ENCODE data around the gene SASH1. TPM values are rescaled to one million over a fixed set of nuclear protein-coding genes. Genes with fewer than 3 reads are reported as not detected.
"Not testable (repeated sequence)": the region's sequence is repeated elsewhere in the genome, so short reads cannot be mapped to it uniquely, and the experiment has no call there.

The SASH1 gene
- total RNA-seq, 5 donors from 2014 or later (not counting 1 experiment from before 2014, with no cell fraction given), result 0.26 to 5.5 (median 0.95) TPM

DNA sequence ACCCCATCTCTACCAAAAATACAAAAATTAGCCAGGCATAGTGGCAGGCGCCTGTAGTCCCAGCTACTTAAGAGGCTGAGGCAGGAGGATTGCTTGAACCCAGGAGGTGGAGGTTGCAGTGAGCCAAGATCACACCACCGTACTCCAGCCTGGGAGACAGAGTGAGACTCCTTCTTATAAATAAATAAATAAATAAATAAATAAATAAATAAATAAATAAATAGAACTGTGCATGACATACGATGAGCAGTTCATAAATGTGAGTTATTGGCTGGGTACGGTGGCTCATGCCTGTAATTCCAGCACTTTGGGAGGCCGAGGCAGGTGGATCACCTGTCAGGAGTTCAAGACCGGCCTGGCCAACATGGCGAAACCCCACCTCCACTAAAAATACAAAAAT, 9.8 kb downstream of the SASH1 start:
- POLR2A ChIA-PET, H3K4me3 Mint-ChIP-seq: not testable (repeated sequence)
- H3K27me3 Mint-ChIP-seq, result peaks cover 11 to 23% of the 10 kb centered on the region in 2 donors

DNA sequence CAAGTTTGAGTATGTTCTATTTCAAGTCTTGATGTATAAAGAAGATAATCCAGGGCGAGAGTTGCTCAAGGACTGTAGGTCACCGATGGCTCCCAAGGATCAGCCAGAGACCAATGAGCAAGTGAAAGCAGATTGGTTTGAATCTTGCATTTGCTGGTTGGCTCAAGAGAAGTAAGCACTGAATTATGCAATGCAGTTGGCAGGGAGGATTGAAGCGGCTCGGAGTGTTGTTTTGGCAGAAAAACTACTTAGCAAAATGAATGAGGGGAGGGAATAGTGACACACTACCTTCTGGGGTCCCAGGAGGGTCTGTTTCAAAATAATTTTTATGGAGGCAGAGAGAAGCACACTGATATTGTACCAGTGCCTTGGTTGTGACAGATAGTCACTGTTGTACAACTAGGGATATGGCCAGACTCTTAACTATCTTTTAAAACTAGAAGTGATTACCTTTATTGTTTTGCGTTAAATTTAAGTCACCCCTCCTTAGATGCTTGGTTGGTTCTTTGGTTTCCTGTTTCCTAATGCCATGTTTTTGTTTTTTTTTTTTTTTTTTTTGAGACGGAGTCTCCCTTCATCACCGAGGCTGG, 15.7 kb downstream of the SASH1 start:
- 76% methylated on average over 4 of the region's 7 CpGs for WGBS (ENCODE audit: insufficient coverage)
- CTCF ChIA-PET, result no interaction called here
- no peaks in the 10 kb centered on the region for H3K9me3 Mint-ChIP-seq

More for the DNA sequence above, 9.8 kb downstream of the SASH1 start:
- ATAC-seq (replicated peaks in 1 of 4); H3K4me3 ChIP-seq (ENCODE audit: control insufficient read depth in 1 of 2, extremely low read depth in 1 of 2, low read length in 1 of 2); DNase-seq; H3K4me1 ChIP-seq (ENCODE audit: control insufficient read depth in 1 of 2, extremely low read depth in 1 of 2, insufficient read depth in 2 of 2, low read length in 2 of 2); H3K9me3 ChIP-seq; H3K36me3 Mint-ChIP-seq; H3K9me3 Mint-ChIP-seq; H3K36me3 ChIP-seq (ENCODE audit: control insufficient read depth in 2 of 2, extremely low read depth in 1 of 2, insufficient read depth in 1 of 2, low read length in 1 of 2); H3K27ac ChIP-seq (ENCODE audit: low read length); H3K27ac Mint-ChIP-seq; H3K4me1 Mint-ChIP-seq; CTCF ChIA-PET: not testable (repeated sequence)
- no CpG with 5 or more reads among the region's 7 CpGs for WGBS (ENCODE audit: insufficient coverage)
- H3K27me3 ChIP-seq (replicated peaks in 1 of 2; ENCODE audit: control insufficient read depth in 2 of 2, extremely low read depth in 1 of 2, insufficient read depth in 2 of 2, low read length in 1 of 2), result peaks cover 0 to 12% of the 10 kb centered on the region in 2 experiments

DNA sequence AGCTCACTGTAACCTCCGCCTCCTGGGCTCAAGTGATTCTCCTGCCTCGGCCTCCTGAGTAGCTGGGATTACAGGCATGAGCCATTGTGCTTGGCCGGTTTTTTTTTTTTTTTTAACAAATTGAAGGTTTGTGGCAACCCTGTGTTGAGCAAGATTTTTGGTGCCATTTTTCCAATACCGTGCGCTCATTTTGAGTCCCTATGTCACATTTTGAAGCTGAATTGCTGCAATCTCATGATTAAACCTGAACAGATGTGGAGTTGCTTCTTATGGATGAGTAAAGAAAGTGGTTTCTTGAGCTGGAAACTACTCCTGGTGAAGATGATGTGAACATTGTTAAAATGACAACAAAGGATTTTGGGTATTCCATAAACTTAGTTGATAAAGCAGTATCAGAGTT, 16.6 kb downstream of the SASH1 start:
- Mint-ChIP-seq H3K36me3 (no peaks in the 10 kb centered on the region), H3K27ac (no peak overlapping the region), H3K4me3 (no peak overlapping the region), H3K27me3 (peaks cover 13 to 19% of the 10 kb centered on the region in 2 donors), H3K4me1 (no peaks in the 10 kb centered on the region), H3K9me3 (no peaks in the 10 kb centered on the region)
- no peak overlapping the region for H3K27ac ChIP-seq (ENCODE audit: low read length)
- DNase-seq (no peak), ATAC-seq (replicated peaks in 1 of 4) (no peak)
- ChIA-PET CTCF (interaction anchor here in 1 of 2 donors (0.7 kb wide), 1 partner anchor 135 kb away, joined by 7 read pairs; no protein-coding TSS in a partner anchor), POLR2A (no interaction called here)
- peaks cover 3% of the 10 kb centered on the region in 2 experiments for H3K27me3 ChIP-seq (replicated peaks in 1 of 2; ENCODE audit: control insufficient read depth in 2 of 2, extremely low read depth in 1 of 2, insufficient read depth in 2 of 2, low read length in 1 of 2)
- no peaks in the 10 kb centered on the region for H3K4me1 ChIP-seq (ENCODE audit: control insufficient read depth in 1 of 2, extremely low read depth in 1 of 2, insufficient read depth in 2 of 2, low read length in 2 of 2)
- no peaks in the 10 kb centered on the region for H3K9me3 ChIP-seq
- no peaks in the 10 kb centered on the region for H3K36me3 ChIP-seq (ENCODE audit: control insufficient read depth in 2 of 2, extremely low read depth in 1 of 2, insufficient read depth in 1 of 2, low read length in 1 of 2)
- 90% methylated on average over 5 of the region's 5 CpGs for WGBS (ENCODE audit: insufficient coverage)
- H3K4me3 ChIP-seq (ENCODE audit: control insufficient read depth in 1 of 2, extremely low read depth in 1 of 2, low read length in 1 of 2), result no peak overlapping the region

More for the DNA sequence above, 15.7 kb downstream of the SASH1 start:
- Histone ChIP-seq H3K4me3 (ENCODE audit: control insufficient read depth in 1 of 2, extremely low read depth in 1 of 2, low read length in 1 of 2) (no peak overlapping the region), H3K36me3 (ENCODE audit: control insufficient read depth in 2 of 2, extremely low read depth in 1 of 2, insufficient read depth in 1 of 2, low read length in 1 of 2) (no peaks in the 10 kb centered on the region), H3K27ac (ENCODE audit: low read length) (no peak overlapping the region), H3K9me3 (no peaks in the 10 kb centered on the region), H3K4me1 (ENCODE audit: control insufficient read depth in 1 of 2, extremely low read depth in 1 of 2, insufficient read depth in 2 of 2, low read length in 2 of 2) (no peaks in the 10 kb centered on the region), H3K27me3 (replicated peaks in 1 of 2; ENCODE audit: control insufficient read depth in 2 of 2, extremely low read depth in 1 of 2, insufficient read depth in 2 of 2, low read length in 1 of 2) (peaks cover 0 to 3% of the 10 kb centered on the region in 2 experiments)
- Mint-ChIP-seq H3K36me3 (no peaks in the 10 kb centered on the region), H3K27ac (no peak overlapping the region), H3K4me3 (no peak overlapping the region), H3K4me1 (no peaks in the 10 kb centered on the region), H3K27me3 (peaks cover 7 to 22% of the 10 kb centered on the region in 2 donors)
- DNase-seq, result no peak
- ATAC-seq (replicated peaks in 1 of 4), result no peak
- POLR2A ChIA-PET, result no interaction called here

DNA sequence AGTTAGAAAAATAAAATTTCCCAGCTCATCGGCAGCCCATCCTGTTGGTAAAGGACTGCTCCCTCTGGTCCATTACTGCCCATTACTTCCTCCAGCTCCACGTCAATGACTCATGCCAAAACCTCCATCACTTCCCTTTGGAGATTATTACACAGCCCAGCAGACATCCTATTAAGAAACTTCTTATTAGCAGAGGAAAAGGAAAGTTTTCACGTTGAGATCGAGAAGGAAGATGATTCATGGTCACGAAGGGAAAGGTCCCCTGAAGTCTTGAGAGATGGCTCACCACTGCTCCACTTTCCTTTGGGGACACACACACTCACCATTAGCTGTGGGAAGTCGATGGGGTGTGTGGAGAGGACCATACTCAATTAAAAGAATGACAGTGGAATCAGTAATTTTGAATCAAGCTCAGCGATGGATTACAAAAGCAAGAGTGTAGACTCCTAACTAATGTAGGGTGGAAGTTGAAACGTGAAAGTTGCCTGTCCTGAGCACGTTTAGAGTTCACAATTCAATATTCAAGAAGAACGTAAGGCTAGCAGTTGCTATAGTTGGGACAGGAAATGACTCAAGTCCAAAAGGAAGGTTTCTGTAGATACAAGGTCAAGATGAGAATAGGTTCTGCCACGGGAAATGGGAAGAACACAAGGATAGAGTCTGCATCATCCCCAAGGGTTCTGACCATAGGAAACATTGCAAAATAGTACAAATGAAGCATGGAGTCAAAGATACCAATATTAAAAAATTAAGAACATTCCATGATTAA, 21.6 kb downstream of the SASH1 start:
- DNase-seq, result no peak

DNA sequence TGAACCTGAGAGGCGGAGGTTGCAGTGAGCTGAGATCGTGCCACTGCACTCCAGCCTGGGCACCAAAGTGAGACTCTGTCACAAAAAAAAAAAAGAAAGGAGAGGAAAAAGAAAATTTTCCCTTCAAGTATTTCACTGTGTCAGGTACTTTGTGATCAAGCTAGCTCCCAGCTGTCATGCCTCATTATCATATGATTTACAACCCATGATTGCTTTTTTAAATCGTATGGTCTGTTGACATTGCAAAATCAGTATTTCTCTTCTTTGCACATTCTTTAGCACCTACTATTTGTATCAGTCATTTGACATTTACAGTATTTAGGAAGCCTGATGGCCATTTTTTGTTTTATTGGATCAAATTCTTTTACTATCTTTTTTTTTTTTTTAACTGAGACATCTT, 22.4 kb downstream of the SASH1 start:
- Histone ChIP-seq H3K4me3 (ENCODE audit: control insufficient read depth in 1 of 2, extremely low read depth in 1 of 2, low read length in 1 of 2) (no peak overlapping the region), H3K4me1 (ENCODE audit: control insufficient read depth in 1 of 2, extremely low read depth in 1 of 2, insufficient read depth in 2 of 2, low read length in 2 of 2) (peaks cover 2 to 11% of the 10 kb centered on the region in 2 experiments), H3K9me3 (no peaks in the 10 kb centered on the region), H3K27me3 (replicated peaks in 1 of 2; ENCODE audit: control insufficient read depth in 2 of 2, extremely low read depth in 1 of 2, insufficient read depth in 2 of 2, low read length in 1 of 2) (peaks cover 4 to 7% of the 10 kb centered on the region in 2 experiments), H3K36me3 (ENCODE audit: control insufficient read depth in 2 of 2, extremely low read depth in 1 of 2, insufficient read depth in 1 of 2, low read length in 1 of 2) (no peaks in the 10 kb centered on the region), H3K27ac (ENCODE audit: low read length) (no peak overlapping the region)
- POLR2A ChIA-PET, result no interaction called here
- CTCF ChIA-PET, result no interaction called here
- H3K27me3 Mint-ChIP-seq, result peaks cover 23 to 31% of the 10 kb centered on the region in 2 donors
- H3K36me3 Mint-ChIP-seq, result no peaks in the 10 kb centered on the region
- no peak overlapping the region for H3K27ac Mint-ChIP-seq
- no peaks in the 10 kb centered on the region for H3K9me3 Mint-ChIP-seq
- no CpG with 5 or more reads among the region's 3 CpGs for WGBS (ENCODE audit: insufficient coverage)
- H3K4me3 Mint-ChIP-seq, result no peak overlapping the region
- peaks cover 0 to 10% (median 4%) of the 10 kb centered on the region in 3 donors for H3K4me1 Mint-ChIP-seq
- no peak for ATAC-seq (replicated peaks in 1 of 4)
- no peak for DNase-seq

More for the DNA sequence above, 21.6 kb downstream of the SASH1 start:
- no peaks in the 10 kb centered on the region for H3K36me3 ChIP-seq (ENCODE audit: control insufficient read depth in 2 of 2, extremely low read depth in 1 of 2, insufficient read depth in 1 of 2, low read length in 1 of 2)
- Mint-ChIP-seq H3K4me1 (peaks cover 0 to 10% (median 4%) of the 10 kb centered on the region in 3 donors), H3K27me3 (peaks cover 23 to 31% of the 10 kb centered on the region in 2 donors), H3K4me3 (no peak overlapping the region), H3K27ac (no peak overlapping the region), H3K9me3 (no peaks in the 10 kb centered on the region), H3K36me3 (no peaks in the 10 kb centered on the region)
- POLR2A ChIA-PET, result no interaction called here
- peaks cover 2 to 11% of the 10 kb centered on the region in 2 experiments for H3K4me1 ChIP-seq (ENCODE audit: control insufficient read depth in 1 of 2, extremely low read depth in 1 of 2, insufficient read depth in 2 of 2, low read length in 2 of 2)
- ATAC-seq (replicated peaks in 1 of 4), result no peak
- CTCF ChIA-PET, result no interaction called here
- no peak overlapping the region for H3K27ac ChIP-seq (ENCODE audit: low read length)
- 52% methylated on average over 4 of the region's 11 CpGs for WGBS (ENCODE audit: insufficient coverage)
- no peaks in the 10 kb centered on the region for H3K9me3 ChIP-seq
- H3K27me3 ChIP-seq (replicated peaks in 1 of 2; ENCODE audit: control insufficient read depth in 2 of 2, extremely low read depth in 1 of 2, insufficient read depth in 2 of 2, low read length in 1 of 2), result peaks cover 4 to 7% of the 10 kb centered on the region in 2 experiments
- no peak overlapping the region for H3K4me3 ChIP-seq (ENCODE audit: control insufficient read depth in 1 of 2, extremely low read depth in 1 of 2, low read length in 1 of 2)

DNA sequence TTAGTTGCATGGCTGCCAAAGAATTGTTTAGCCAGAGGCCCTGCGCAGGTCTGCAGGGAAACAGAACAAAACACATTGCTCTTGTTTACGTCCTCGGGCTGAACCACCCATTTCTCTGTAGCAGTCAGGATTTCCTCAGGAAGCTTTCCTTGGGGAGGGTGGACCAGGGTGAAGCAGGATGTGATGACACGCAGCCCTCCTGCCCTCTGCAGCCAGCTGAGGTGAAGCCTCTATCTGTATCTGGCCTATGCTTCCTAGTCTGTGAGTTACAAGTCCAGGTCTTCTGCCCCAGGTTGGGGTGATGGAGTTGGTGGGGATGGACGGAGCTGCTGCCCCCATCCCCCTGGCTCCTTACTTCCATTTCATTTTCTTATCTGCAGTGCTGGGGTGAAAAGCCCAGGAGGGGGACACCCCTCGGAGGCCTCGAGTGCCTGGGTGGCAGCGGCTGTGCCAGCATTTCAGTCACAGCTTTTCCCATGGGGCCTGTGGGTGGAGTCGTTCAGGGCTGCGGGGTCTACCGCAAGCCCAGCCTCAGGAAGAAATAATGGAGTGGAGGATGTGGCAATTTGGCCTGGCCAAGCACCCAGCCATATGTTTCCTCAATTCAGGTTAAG, 24.9 kb downstream of the SASH1 start:
- Histone ChIP-seq H3K4me3 (ENCODE audit: control insufficient read depth in 1 of 2, extremely low read depth in 1 of 2, low read length in 1 of 2) (no peak overlapping the region), H3K9me3 (no peaks in the 10 kb centered on the region), H3K36me3 (ENCODE audit: control insufficient read depth in 2 of 2, extremely low read depth in 1 of 2, insufficient read depth in 1 of 2, low read length in 1 of 2) (no peaks in the 10 kb centered on the region), H3K4me1 (ENCODE audit: control insufficient read depth in 1 of 2, extremely low read depth in 1 of 2, insufficient read depth in 2 of 2, low read length in 2 of 2) (peaks cover 2 to 11% of the 10 kb centered on the region in 2 experiments), H3K27me3 (replicated peaks in 1 of 2; ENCODE audit: control insufficient read depth in 2 of 2, extremely low read depth in 1 of 2, insufficient read depth in 2 of 2, low read length in 1 of 2) (peaks cover 7 to 9% of the 10 kb centered on the region in 2 experiments), H3K27ac (ENCODE audit: low read length) (no peak overlapping the region)
- ChIA-PET CTCF (no interaction called here), POLR2A (no interaction called here)
- Mint-ChIP-seq H3K4me3 (no peak overlapping the region), H3K27ac (no peak overlapping the region), H3K4me1 (peaks cover 0 to 10% (median 4%) of the 10 kb centered on the region in 3 donors), H3K36me3 (no peaks in the 10 kb centered on the region), H3K9me3 (no peaks in the 10 kb centered on the region), H3K27me3 (peaks cover 17 to 31% of the 10 kb centered on the region in 2 donors)
- ATAC-seq (replicated peaks in 1 of 4) (peak in 1 of 4 experiments; percentile 43), DNase-seq (no peak)
- WGBS (ENCODE audit: insufficient coverage), result 37% methylated on average over 3 of the region's 11 CpGs

Measured in T-cell (primary cell).